IPS DF 6.9 (cell line): ENCODE results near the gene KRTAP12-2.
"Not testable (repeated sequence)": the region's sequence is repeated elsewhere in the genome, so short reads cannot be mapped to it uniquely, and the experiment has no call there.

Source experiments
- DNase-seq: peaks from one replicate; pipeline ENCODE4 v3.0.0-alpha.2; 2013; ENCODE audit warnings: low read depth, low spot score
- H3K27ac ChIP-seq: one replicate; pipeline ENCODE4 v1.5.1; 2013; ENCODE audit warnings: low read length, control low read depth
- H3K27me3 ChIP-seq: 2 replicates; pipeline ENCODE4 v1.6.1; 2013; ENCODE audit warnings: mild to moderate bottlenecking, low read length; ENCODE audit not compliant: control insufficient read depth, insufficient read depth
- H3K36me3 ChIP-seq: 2 replicates; pipeline ENCODE4 v1.6.1; 2013; ENCODE audit warnings: low read length; ENCODE audit not compliant: control insufficient read depth, insufficient read depth
- H3K4me1 ChIP-seq: 2 replicates; pipeline ENCODE4 v1.6.1; 2013; ENCODE audit warnings: low read length; ENCODE audit not compliant: control insufficient read depth, insufficient read depth
- H3K4me3 ChIP-seq: 2 replicates; pipeline ENCODE4 v1.5.1; 2013; ENCODE audit warnings: mild to moderate bottlenecking, low read length
- H3K9me3 ChIP-seq: 2 replicates; pipeline ENCODE4 v1.6.1; 2013; ENCODE audit warnings: low read length, inconsistent platforms; ENCODE audit not compliant: control insufficient read depth, insufficient read depth
- WGBS: extraction: QIAGEN DNeasy Blood & Tissue Kit; methylation state at CpG from one replicate; pipeline ENCODE4 v1.1.7; 2013; ENCODE audit warnings: mixed read lengths, missing lambda C conversion rate; ENCODE audit not compliant: insufficient read length, insufficient coverage; 5-methylcytosine and 5-hydroxymethylcytosine counted together

KRTAP12-2 gene

GRCh38 chr21:44648557-44649311 is 18.0 kb downstream of the KRTAP12-2 start:
- H3K36me3 ChIP-seq: no peaks in the 10 kb centered on the region
- H3K27ac ChIP-seq: no peak overlapping the region
- no peaks in the 10 kb centered on the region for H3K9me3 ChIP-seq
- H3K4me3 ChIP-seq: no peak overlapping the region
- no peaks in the 10 kb centered on the region for H3K27me3 ChIP-seq
- no CpG with 5 or more reads among the region's 33 CpGs for WGBS
- DNase-seq: no peak
- H3K4me1 ChIP-seq: no peaks in the 10 kb centered on the region; the same call in 1 of the 2 replicates

- Histone ChIP-seq H3K27me3 (no peaks in the 10 kb centered on the region), H3K36me3 (no peaks in the 10 kb centered on the region), H3K9me3 (no peaks in the 10 kb centered on the region), H3K27ac (no peak overlapping the region), H3K4me1 (no peaks in the 10 kb centered on the region; the same call in 1 of the 2 replicates), H3K4me3 (no peak overlapping the region)
- WGBS: no CpG with 5 or more reads among the region's 8 CpGs
- DNase-seq: no peak
These were observed 19.5 kb downstream of the KRTAP12-2 start for GRCh38 chr21:44647222-44647552.

- DNase-seq, H3K9me3 ChIP-seq, H3K4me3 ChIP-seq, H3K27me3 ChIP-seq, H3K27ac ChIP-seq, H3K4me1 ChIP-seq, H3K36me3 ChIP-seq: not testable (repeated sequence)
- WGBS: no CpG with 5 or more reads among the region's 21 CpGs
These were observed 20.1 kb downstream of the KRTAP12-2 start, which contains the start of gene KRTAP10-11 for GRCh38 chr21:44646366-44647221. TSS of gene KRTAP10-11 (plus strand) at chr21:44646414. CDS start at chr21:44646459, 45 bp downstream.

DNA sequence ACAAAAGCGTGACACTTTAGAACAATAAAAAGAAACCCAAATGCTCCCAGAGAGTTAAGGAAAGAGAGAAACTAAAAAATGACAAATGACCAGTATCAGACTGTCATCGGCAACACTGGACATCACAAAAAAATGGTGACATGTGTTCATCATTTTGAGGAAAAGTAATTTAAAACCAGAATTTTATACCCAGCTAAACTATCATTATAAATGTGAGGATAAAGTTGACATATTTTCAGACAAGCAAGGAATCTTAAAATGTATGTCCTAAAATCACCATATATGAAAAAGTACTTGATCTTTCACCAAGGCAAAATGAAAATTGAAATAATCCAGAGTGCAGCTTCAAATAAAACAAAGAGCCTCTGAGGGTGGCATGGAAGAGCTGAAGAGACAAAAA is 21.8 kb downstream of the KRTAP12-2 start:
- no CpG with 5 or more reads among the region's 2 CpGs for WGBS

GRCh38 chr21:44643741-44644310 is 22.9 kb downstream of the KRTAP12-2 start:
- Histone ChIP-seq H3K4me3 (no peak overlapping the region), H3K9me3 (no peaks in the 10 kb centered on the region), H3K27me3 (no peaks in the 10 kb centered on the region), H3K4me1 (no peaks in the 10 kb centered on the region), H3K36me3 (no peaks in the 10 kb centered on the region), H3K27ac (no peak overlapping the region)
- no peak for DNase-seq
- no CpG with 5 or more reads among the region's 14 CpGs for WGBS

More for the DNA sequence above, 21.8 kb downstream of the KRTAP12-2 start:
- Histone ChIP-seq H3K4me3 (no peak overlapping the region), H3K27ac (no peak overlapping the region), H3K4me1 (no peaks in the 10 kb centered on the region; the same call in 1 of the 2 replicates), H3K36me3 (no peaks in the 10 kb centered on the region), H3K9me3 (no peaks in the 10 kb centered on the region), H3K27me3 (no peaks in the 10 kb centered on the region)
- DNase-seq: no peak

- no peaks in the 10 kb centered on the region for H3K9me3 ChIP-seq
- no peak overlapping the region for H3K4me3 ChIP-seq
- H3K36me3 ChIP-seq: no peaks in the 10 kb centered on the region
- H3K27me3 ChIP-seq: no peaks in the 10 kb centered on the region
- no CpG with 5 or more reads among the region's 5 CpGs for WGBS
- no peak overlapping the region for H3K27ac ChIP-seq
- DNase-seq: no peak
- H3K4me1 ChIP-seq: no peaks in the 10 kb centered on the region
These were observed 26.0 kb downstream of the KRTAP12-2 start for GRCh38 chr21:44640761-44641160.

DNA sequence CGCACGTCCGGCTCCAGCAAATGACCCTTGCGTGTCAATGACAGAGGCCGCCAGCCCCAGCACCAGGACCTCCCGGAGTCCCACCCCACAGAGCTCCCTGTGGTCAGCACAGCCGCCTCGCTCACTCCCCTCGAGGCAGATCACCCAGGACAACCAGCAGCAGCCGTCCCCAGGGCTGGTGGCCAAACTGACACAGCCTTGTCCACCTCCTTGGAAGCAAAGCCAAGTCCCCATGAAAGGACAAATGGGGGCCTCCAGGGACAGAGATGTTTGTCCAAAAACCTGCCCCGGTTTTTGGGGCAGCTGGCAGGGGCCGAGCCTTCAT is 27.4 kb downstream of the KRTAP12-2 start:
- H3K27ac ChIP-seq: no peak overlapping the region
- WGBS: no CpG with 5 or more reads among the region's 12 CpGs
- no peaks in the 10 kb centered on the region for H3K9me3 ChIP-seq
- H3K36me3 ChIP-seq: no peaks in the 10 kb centered on the region
- H3K27me3 ChIP-seq: no peaks in the 10 kb centered on the region
- H3K4me1 ChIP-seq: no peaks in the 10 kb centered on the region
- DNase-seq: no peak
- no peak overlapping the region for H3K4me3 ChIP-seq

DNA sequence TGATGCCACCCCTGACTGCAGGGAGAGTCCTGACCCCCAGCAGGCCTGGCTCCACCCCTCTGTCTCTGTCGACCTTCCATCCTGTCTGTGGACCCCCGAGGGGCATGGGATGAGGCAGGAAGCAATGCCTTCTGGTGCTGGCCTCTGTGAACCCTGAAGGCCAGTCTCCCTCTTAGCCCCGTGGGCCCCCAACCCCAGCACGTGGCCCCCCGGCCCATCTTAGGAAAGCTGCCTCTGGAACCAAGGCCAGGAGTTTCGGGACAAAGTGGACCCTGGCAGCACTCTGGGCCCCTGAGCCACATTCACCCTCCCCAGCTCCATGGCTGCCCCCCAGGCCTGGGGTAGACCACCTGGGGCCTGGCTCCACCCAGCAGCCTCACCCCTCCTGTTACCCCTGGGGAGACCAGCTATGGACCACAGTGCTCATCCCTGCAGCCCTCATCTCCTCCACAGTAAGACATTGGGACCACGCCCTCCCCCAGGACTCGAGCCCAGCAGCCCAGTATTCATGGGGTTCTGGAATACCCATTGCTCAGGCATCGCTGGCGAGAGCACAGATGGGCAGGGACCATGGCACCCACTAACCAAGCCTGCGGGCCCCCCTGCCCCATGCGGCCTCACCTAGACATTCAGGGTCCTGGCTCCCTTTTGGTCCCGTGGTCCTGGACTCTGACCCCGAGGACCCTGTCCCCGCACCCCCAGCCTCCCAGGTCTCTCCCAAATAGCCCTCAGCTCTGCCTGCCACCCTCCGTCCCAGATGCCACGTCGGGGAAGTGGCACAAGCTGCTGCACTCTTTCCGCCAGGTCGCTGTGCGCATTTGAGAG is 28.0 kb downstream of the KRTAP12-2 start:
- not testable (repeated sequence) for H3K36me3 ChIP-seq, H3K9me3 ChIP-seq, H3K4me1 ChIP-seq, DNase-seq, H3K27me3 ChIP-seq, H3K27ac ChIP-seq, H3K4me3 ChIP-seq
- WGBS: no CpG with 5 or more reads among the region's 21 CpGs

DNA sequence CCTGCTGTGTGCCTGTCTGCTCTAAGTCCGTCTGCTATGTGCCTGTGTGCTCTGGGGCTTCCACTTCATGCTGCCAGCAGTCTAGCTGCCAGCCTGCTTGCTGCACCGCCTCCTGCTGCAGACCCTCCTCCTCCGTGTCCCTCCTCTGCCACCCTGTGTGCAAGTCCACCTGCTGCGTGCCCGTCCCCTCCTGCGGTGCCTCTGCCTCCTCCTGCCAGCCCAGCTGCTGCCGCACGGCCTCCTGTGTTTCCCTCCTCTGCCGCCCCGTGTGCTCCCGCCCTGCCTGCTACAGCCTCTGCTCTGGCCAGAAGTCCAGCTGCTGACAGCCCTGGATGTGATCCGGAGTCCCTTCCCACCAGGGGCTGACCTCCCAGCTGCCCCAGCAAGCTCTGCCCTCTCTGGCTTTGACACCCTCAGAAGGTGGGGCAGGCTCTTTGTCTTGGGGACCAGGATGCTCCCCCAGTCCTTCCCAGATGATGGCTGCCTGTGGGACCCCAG is 28.8 kb downstream of the KRTAP12-2 start:
- not testable (repeated sequence) for H3K36me3 ChIP-seq, H3K4me1 ChIP-seq, DNase-seq, H3K9me3 ChIP-seq, H3K4me3 ChIP-seq, H3K27ac ChIP-seq, H3K27me3 ChIP-seq
- no CpG with 5 or more reads among the region's 12 CpGs for WGBS
